ENCODE results near the gene BPI. TPM values are rescaled to one million over a fixed set of nuclear protein-coding genes. Genes with fewer than 3 reads are reported as not detected.

BPI gene
- total RNA-seq, 1 experiment from 2014 or later = not detected

GRCh38 chr20:38260025-38260377 lies 44.0 kb upstream of the BPI start:
- ChIA-PET CTCF (no interaction called here), RAD21 (ENCODE audit: low non-redundant PET in 1 of 2, low total read pairs in 2 of 2, uncharacterized antibody in 2 of 2, unreplicated experiment in 2 of 2) (no interaction called here), POLR2A (no interaction called here)
- Histone ChIP-seq H4K20me1 (ENCODE audit: insufficient read depth) (no peaks in the 10 kb centered on the region), H3K36me3 (ENCODE audit: control insufficient read depth in 1 of 2, insufficient read depth in 2 of 2, low read length in 2 of 2) (no peaks in the 10 kb centered on the region), H3K27me3 (ENCODE audit: insufficient read depth, low read length) (no peaks in the 10 kb centered on the region), H3K79me2 (ENCODE audit: insufficient read depth, low read length) (no peaks in the 10 kb centered on the region), H3K4me3 (replicated peaks in 1 of 2; ENCODE audit: low read depth in 1 of 2, low read length in 2 of 2) (no peak overlapping the region), H3K9me3 (ENCODE audit: control insufficient read depth in 1 of 2, insufficient read depth in 1 of 2, low read depth in 1 of 2, low read length in 2 of 2) (no peaks in the 10 kb centered on the region), H3K27ac (ENCODE audit: low read depth, low read length) (no peak overlapping the region), H3K4me2 (ENCODE audit: low read length) (no peak overlapping the region), H3K9me2 (ENCODE audit: insufficient read depth) (no peaks in the 10 kb centered on the region), H3K9ac (ENCODE audit: low read length) (no peak overlapping the region), H3K4me1 (ENCODE audit: control insufficient read depth in 1 of 2, insufficient read depth in 2 of 2, low read length in 2 of 2) (no peaks in the 10 kb centered on the region), H2AFZ (ENCODE audit: low read depth, low read length, poor library complexity, severe bottlenecking) (no peak overlapping the region)
- no TSS peak for BruUV-seq (replicated peaks)
- no peak for TF ChIP-seq EZH2 (IDR thresholded peaks at IDR 0.05)
- TF ChIP-seq EZH2phosphoT487 (IDR thresholded peaks at IDR 0.05; ENCODE audit: borderline replicate concordance) = no peak
- TF ChIP-seq SIN3A (IDR thresholded peaks at IDR 0.05; ENCODE audit: low read depth) = no peak
- TF ChIP-seq REST (IDR thresholded peaks at IDR 0.05; ENCODE audit: low read depth) = no peak
- TF ChIP-seq POLR2A (IDR thresholded peaks at IDR 0.05; ENCODE audit: borderline replicate concordance, extremely low read depth, insufficient read depth, insufficient read length) = no peak
- no peak for TF ChIP-seq EGR1 (IDR thresholded peaks at IDR 0.05; ENCODE audit: low read depth)
- ATAC-seq = no peak
- intact Hi-C loops (cut with micrococcal nuclease) = no loop called here
- no peak for DNase-seq (ENCODE audit: low read depth, low spot score)

GRCh38 chr20:38260378-38261053 lies 43.4 kb upstream of the BPI start, which contains the start of gene KIAA1755:
Gene KIAA1755 (minus strand): TSS chr20:38260735. CDS start chr20:38260500, 235 bp downstream.
- Histone ChIP-seq H3K9ac (ENCODE audit: low read length) (no peak within 1 kb of the TSS), H3K27ac (ENCODE audit: low read depth, low read length) (no peak within 1 kb of the TSS), H3K4me2 (ENCODE audit: low read length) (no peak within 1 kb of the TSS), H3K79me2 (ENCODE audit: insufficient read depth, low read length) (no peaks in the 10 kb centered on the region), H3K4me3 (replicated peaks in 1 of 2; ENCODE audit: low read depth in 1 of 2, low read length in 2 of 2) (no peak within 1 kb of the TSS), H3K9me2 (ENCODE audit: insufficient read depth) (no peaks in the 10 kb centered on the region), H4K20me1 (ENCODE audit: insufficient read depth) (no peaks in the 10 kb centered on the region), H3K36me3 (ENCODE audit: control insufficient read depth in 1 of 2, insufficient read depth in 2 of 2, low read length in 2 of 2) (no peaks in the 10 kb centered on the region), H3K4me1 (ENCODE audit: control insufficient read depth in 1 of 2, insufficient read depth in 2 of 2, low read length in 2 of 2) (no peaks in the 10 kb centered on the region), H2AFZ (ENCODE audit: low read depth, low read length, poor library complexity, severe bottlenecking) (no peak within 1 kb of the TSS), H3K27me3 (ENCODE audit: insufficient read depth, low read length) (no peaks in the 10 kb centered on the region), H3K9me3 (ENCODE audit: control insufficient read depth in 1 of 2, insufficient read depth in 1 of 2, low read depth in 1 of 2, low read length in 2 of 2) (no peaks in the 10 kb centered on the region)
- POLR2A ChIA-PET = no interaction called here
- ATAC-seq (no peak), DNase-seq (ENCODE audit: low read depth, low spot score) (no peak)
- RAD21 ChIA-PET (ENCODE audit: low non-redundant PET in 1 of 2, low total read pairs in 2 of 2, uncharacterized antibody in 2 of 2, unreplicated experiment in 2 of 2) = no interaction called here
- CTCF ChIA-PET = no interaction called here
- intact Hi-C loops (cut with micrococcal nuclease) = no loop called here
- no TSS peak for BruUV-seq (replicated peaks)
- TF ChIP-seq FOSL1 (IDR thresholded peaks at IDR 0.05; ENCODE audit: low read depth) = no peak
- TF ChIP-seq CBX3 (IDR thresholded peaks at IDR 0.05; ENCODE audit: low read depth) = no peak
- TF ChIP-seq ZBTB33 (IDR thresholded peaks at IDR 0.05; ENCODE audit: extremely low read depth, insufficient replicate concordance, low read length) = no peak
- TF ChIP-seq CEBPB (IDR thresholded peaks at IDR 0.05; ENCODE audit: low read depth) = no peak
- TF ChIP-seq POLR2A (IDR thresholded peaks at IDR 0.05; ENCODE audit: borderline replicate concordance, extremely low read depth, insufficient read depth, insufficient read length) = no peak
- TF ChIP-seq SP1 (IDR thresholded peaks at IDR 0.05; ENCODE audit: low read depth) = no peak
- TF ChIP-seq EZH2phosphoT487 (IDR thresholded peaks at IDR 0.05; ENCODE audit: borderline replicate concordance) = no peak
- no peak for TF ChIP-seq EZH2 (IDR thresholded peaks at IDR 0.05)
- TF ChIP-seq ELF1 (IDR thresholded peaks at IDR 0.05; ENCODE audit: borderline replicate concordance, low read depth) = no peak
- TF ChIP-seq EGR1 (IDR thresholded peaks at IDR 0.05; ENCODE audit: low read depth) = no peak
- no peak for TF ChIP-seq TCF7L2 (IDR thresholded peaks at IDR 0.05; ENCODE audit: borderline replicate concordance, extremely low read depth, insufficient read depth, insufficient read length)
- TF ChIP-seq SRF (IDR thresholded peaks at IDR 0.05; ENCODE audit: low read depth) = no peak
- no peak for TF ChIP-seq ZFX (IDR thresholded peaks at IDR 0.05)
- TF ChIP-seq POLR2AphosphoS5 (IDR thresholded peaks at IDR 0.05; ENCODE audit: low read depth, low read length) = no peak
- no peak for TF ChIP-seq RAD21 (IDR thresholded peaks at IDR 0.05; ENCODE audit: low read depth)
